BJ (cell line): ENCODE results near the gene TMEM18. TPM values are rescaled to one million over a fixed set of nuclear protein-coding genes. Genes with fewer than 3 reads are reported as not detected.
"Not testable (repeated sequence)": the region's sequence is repeated elsewhere in the genome, so short reads cannot be mapped to it uniquely, and the experiment has no call there.

Source experiments
- CTCF ChIA-PET: fragments of 350-600 bp; formaldehyde crosslinking; extraction: SDS; loops from one replicate; lab custom pipeline; 2021; ENCODE audit warnings: antibody characterized with exemption, inconsistent platforms; lab: Yijun Ruan, JAX
- POLR2A ChIA-PET: fragments of 300-600 bp; sonication (Branson Sonifier 250); formaldehyde crosslinking; extraction: SDS; loops from one replicate; lab custom pipeline; 2021; ENCODE audit warnings: antibody characterized with exemption; lab: Charles Lee
- DNase-seq: peaks from one replicate; pipeline ENCODE4 v3.0.0-alpha.2; 2011; ENCODE audit warnings: low read depth
- H3K27me3 ChIP-seq: 2 replicates; pipeline ENCODE4 v1.6.0; 2011; ENCODE audit warnings: low read length; ENCODE audit not compliant: control insufficient read depth, insufficient read depth
- H3K36me3 ChIP-seq: 2 replicates; pipeline ENCODE4 v1.5.1; 2011; ENCODE audit warnings: low read length; ENCODE audit not compliant: control insufficient read depth, insufficient read depth
- H3K4me3 ChIP-seq: 2 replicates; pipeline ENCODE4 v1.5.1; 2011; ENCODE audit warnings: low read depth, mild to moderate bottlenecking, control low read depth, low read length
- CTCF ChIP-seq: IDR thresholded peaks from 2 replicates; pipeline ENCODE4 v1.5.1; 2011; ENCODE audit warnings: low read depth, mild to moderate bottlenecking, control low read depth, inconsistent platforms, low read length, moderate library complexity; ENCODE audit not compliant: insufficient read depth
- polyA plus RNA-seq: library from polyadenylated mRNA; depleted of rRNA; stranded (reverse); fragments of >200 nt; gene quantifications from 2 replicates; pipeline ENCODE4 v1.2.3, GENCODE V29; 2011

The TMEM18 gene
- polyA plus RNA-seq, 1 experiment: 17.9 TPM

- no peak for TF ChIP-seq CTCF
- CTCF ChIA-PET: interaction anchor here (0.8 kb wide), 1 partner anchor 862 kb away, joined by 3 read pairs; no protein-coding TSS in a partner anchor
- POLR2A ChIA-PET: no interaction called here
Observed at GRCh38 chr2:689877-690510, 12.8 kb upstream of the TMEM18 start.

GRCh38 chr2:689237-689636 is 12.0 kb upstream of the TMEM18 start:
- H3K27me3 ChIP-seq: no peaks in the 10 kb centered on the region; the same call in 1 of the 2 replicates
- no peak overlapping the region for H3K4me3 ChIP-seq
- ChIA-PET CTCF (interaction anchor here (0.6 kb wide), 1 partner anchor 9 kb away, joined by 3 read pairs; no protein-coding TSS in a partner anchor), POLR2A (no interaction called here)
- no peaks in the 10 kb centered on the region for H3K36me3 ChIP-seq
- DNase-seq: no peak
- no peak for TF ChIP-seq CTCF

More at GRCh38 chr2:689877-690510, 12.8 kb upstream of the TMEM18 start:
- no peak for DNase-seq
- H3K4me3 ChIP-seq: no peak overlapping the region
- H3K36me3 ChIP-seq: no peaks in the 10 kb centered on the region
- no peaks in the 10 kb centered on the region; the same call in 1 of the 2 replicates for H3K27me3 ChIP-seq

GRCh38 chr2:688504-689076 is 11.4 kb upstream of the TMEM18 start:
- H3K36me3 ChIP-seq: no peaks in the 10 kb centered on the region
- TF ChIP-seq CTCF: no peak
- CTCF ChIA-PET: interaction anchor here (0.6 kb wide), 1 partner anchor 10 kb away, joined by 3 read pairs; no protein-coding TSS in a partner anchor
- POLR2A ChIA-PET: no interaction called here
- H3K4me3 ChIP-seq: no peak overlapping the region
- no peak for DNase-seq
- no peaks in the 10 kb centered on the region; the same call in 1 of the 2 replicates for H3K27me3 ChIP-seq

- no peak overlapping the region for H3K4me3 ChIP-seq
- no peaks in the 10 kb centered on the region for H3K36me3 ChIP-seq
- DNase-seq: no peak
- TF ChIP-seq CTCF: no peak
- CTCF ChIA-PET: no interaction called here
- no peaks in the 10 kb centered on the region for H3K27me3 ChIP-seq
- POLR2A ChIA-PET: no interaction called here
Observed at GRCh38 chr2:685421-685820, 8.2 kb upstream of the TMEM18 start.

- H3K27me3 ChIP-seq, CTCF ChIA-PET, H3K4me3 ChIP-seq, H3K36me3 ChIP-seq, DNase-seq, POLR2A ChIA-PET: not testable (repeated sequence)
Observed at GRCh38 chr2:684913-685312, 7.7 kb upstream of the TMEM18 start.
